Activated CD4-positive, alpha-beta T cell treated with anti-CD3 and anti-CD28 coated beads for 1 hour (primary cell): ENCODE measurements around the gene TENM3.

Experiments
- DNase-seq: peaks from one replicate; pipeline ENCODE4 v3.0.0-alpha.2; 2020

TENM3 gene

DNA sequence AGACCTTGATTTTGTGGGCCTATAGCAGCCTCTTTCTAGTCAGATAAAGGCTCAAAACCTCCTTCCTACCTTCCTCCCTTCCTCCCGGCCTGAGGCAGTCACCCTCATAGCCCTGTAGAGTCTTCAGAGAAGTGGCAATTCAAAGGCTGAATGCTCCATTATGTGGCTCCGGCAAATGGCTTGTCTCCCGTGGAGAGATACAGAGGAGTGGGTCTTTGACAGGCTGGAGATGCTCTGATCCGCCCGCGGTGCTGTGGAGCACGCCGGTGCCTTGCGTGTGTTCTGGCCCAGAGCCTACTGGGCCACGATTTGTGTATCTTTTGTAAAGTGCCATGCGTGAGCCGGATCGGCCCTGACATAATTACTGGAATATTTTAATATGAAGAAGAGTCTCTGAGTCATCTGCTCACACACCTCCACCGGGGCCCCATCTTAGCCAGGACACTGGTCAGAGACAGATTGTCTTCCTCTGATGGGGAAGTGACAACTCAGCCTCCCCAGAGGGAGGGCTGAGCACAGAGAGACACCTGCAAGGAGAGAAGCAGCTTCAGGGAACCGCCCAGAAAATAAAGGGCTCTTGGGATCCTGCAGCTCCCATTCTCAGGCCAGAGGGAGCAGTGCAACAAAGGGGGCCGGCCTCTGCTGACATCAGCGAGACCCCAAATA lies 585.3 kb downstream of the TENM3 start:
- DNase-seq, result no peak

DNA sequence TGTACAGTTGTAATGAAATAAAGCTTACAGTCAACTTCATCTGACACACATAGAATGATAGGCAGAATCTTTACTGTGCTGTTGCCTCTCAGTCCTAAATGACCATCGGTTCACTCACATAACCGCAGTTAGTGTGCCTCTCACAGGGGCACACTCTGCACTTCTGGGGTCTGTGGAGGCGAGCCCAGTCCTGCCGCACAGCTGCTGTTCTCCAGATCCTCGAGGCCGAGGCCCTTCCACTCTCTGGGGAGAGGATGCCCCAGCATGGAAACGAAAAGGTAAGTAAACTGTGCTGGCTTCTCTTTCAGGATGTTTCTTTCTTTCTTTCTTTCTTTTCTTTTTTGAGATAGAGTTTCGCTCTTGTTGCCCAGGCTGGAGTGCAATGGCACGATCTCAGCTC lies 586.0 kb downstream of the TENM3 start:
- no peak for DNase-seq

GRCh38 chr4:182831376-182831775 lies 588.2 kb downstream of the TENM3 start:
- DNase-seq, result no peak

DNA sequence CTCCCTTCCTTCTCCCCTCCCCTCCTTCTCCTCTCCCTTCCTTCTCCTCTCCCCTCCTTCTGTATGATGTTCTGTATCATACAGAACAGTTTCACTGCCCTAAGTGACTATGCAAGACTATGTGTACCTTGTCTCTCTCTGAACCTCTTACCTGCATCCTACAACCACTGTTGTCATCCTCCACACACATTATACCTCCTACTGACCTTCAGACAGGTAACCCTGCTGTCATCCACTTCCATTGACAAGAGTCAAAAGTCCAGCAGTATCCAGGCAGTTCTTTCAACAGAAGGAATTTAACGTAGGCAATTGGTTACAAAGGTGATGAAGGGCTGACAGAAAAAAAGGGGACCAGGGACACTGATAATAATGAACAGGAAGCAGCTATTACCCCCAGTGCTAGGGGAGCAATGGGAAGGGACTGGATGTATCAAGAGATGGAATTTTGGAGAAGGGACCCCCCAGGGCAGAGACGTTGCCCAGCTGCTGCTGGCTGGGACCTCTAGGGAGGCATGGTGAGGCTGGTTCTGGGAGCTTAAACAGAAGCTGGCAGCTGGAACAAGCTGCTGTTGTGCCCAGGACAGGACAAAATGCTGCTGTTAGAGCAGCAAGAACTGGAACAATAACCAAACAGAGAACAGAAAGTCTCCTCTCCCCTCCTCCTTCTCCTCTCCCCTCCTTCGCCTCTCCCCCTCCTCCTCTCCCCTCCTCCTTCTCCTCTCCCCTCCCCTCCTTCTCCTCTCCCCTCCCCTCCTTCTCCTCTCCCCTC lies 589.3 kb downstream of the TENM3 start:
- no peak for DNase-seq

DNA sequence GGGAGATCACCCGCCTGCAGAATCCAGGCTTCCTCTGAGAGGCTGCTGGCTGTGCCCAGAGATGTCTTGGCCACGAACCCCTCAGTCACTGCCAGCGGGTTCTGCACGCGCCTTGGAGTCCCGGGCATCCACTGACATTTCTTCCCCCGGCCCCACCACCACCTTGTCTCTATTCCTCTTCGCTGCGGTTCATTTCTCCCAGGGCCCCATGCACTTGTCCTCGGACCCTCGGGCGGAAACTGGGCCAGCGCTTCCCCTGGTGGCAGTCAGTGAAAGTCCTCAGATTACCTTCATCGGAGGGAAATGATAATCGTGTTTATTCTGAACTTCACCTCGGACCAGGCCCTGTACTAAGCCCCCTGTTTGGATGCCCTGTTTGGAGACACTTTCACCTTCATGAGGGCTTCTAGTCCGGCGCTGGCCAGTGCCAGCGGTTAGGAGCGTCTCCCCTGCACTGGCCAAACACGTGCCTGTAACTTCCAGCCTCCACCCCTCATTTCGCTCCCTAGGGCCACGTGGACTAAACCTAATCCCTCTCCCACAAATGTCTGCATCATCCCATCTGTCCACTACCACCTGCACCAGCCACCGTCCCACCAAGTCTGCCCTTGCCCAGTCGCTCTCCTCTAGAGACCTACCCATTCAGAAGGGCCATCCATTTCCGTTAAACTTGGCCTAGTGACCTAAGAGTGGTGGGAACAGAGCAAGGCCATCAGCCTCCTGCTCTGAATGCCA lies 592.0 kb downstream of the TENM3 start:
- DNase-seq, result no peak

DNA sequence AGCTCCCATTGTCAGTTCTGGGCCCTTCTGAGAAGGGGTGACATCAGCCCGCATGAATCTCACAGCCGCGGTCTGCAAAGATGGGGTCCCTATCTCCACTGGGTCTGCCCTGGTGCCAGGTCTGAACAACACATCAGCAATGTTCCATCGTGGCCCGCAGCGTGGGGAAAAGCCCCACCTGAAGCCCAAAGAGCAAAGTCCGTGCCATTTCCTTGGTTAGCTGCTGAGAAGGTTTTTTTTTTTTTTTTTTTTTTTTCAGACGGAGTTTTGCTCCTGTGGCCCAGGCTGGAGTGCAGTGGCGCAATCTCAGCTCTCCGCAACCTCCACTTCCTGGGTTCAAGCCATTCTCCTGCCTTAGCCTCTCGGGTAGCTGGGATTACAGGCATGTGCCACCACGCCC lies 594.6 kb downstream of the TENM3 start:
- no peak for DNase-seq

- no peak for DNase-seq
These were observed 595.3 kb downstream of the TENM3 start for GRCh38 chr4:182838535-182838934.

DNA sequence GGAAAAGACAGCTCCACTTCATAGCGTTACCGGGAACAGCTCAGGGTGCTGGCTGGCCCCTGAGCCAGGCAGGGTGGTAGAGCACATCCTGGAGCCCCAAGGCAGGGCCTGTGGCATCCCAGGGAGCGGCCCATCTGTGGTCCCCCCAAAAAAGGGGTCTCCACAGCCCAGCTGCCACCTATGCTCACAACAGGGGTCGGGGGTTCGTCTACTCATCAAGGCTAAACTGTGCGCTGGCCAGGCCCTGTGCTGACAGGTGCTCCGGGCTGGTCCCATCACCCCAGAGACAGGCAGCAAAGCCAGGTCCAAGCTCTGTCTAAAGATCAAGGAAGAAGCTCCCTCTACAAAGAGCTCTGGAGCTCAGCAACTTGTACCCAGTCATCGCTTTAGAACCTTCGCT lies 596.1 kb downstream of the TENM3 start:
- DNase-seq, result no peak

DNA sequence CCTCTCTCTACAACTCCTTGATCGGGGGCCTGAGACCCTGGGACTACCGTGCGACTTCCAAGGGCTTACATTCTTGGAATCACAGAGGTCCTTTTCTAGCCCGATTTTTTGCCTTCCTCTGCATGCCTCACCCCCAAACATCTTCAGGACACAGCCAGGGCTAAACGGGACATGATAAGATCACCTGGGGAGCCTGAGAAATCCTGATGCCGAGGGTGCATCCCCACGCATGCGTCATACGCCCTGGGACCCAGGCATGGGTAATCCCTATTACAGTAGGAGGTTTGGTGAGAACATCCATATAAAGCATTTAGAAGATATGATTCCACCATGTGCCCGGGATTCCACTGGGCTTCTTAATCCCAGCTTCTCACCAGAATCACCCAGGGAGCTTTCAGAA lies 596.9 kb downstream of the TENM3 start:
- DNase-seq, result no peak

- DNase-seq, result no peak
These were observed 599.0 kb downstream of the TENM3 start for GRCh38 chr4:182842104-182842600.

GRCh38 chr4:182842759-182843390 lies 599.7 kb downstream of the TENM3 start:
- DNase-seq, result no peak

DNA sequence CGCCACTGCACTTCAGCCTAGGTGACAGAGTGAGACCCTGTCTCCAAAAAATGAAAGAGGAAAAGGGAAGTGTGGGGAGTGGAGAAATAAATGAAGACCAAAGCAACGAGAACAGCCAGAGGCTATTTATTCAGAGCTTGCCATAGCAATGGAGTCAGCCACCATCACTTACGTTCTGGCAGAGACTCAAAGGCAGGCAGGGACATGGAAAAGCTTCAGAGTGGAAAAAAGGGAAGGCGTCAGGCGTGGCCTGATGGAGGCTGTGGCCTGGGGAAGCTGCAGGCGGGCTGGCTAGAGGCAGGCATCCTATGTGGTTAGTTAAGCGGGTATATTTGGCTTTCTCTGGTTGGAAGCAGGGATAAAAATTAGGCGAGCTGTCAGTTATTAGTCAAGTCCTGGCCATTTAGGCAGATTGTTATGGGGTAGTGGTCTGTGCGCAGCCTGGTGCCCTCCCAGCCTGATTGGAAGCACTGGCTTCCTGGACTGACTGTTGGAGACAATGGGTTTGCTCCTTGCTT lies 600.7 kb downstream of the TENM3 start:
- no peak for DNase-seq

- no peak for DNase-seq
These were observed 602.4 kb downstream of the TENM3 start for GRCh38 chr4:182845618-182846017.

DNA sequence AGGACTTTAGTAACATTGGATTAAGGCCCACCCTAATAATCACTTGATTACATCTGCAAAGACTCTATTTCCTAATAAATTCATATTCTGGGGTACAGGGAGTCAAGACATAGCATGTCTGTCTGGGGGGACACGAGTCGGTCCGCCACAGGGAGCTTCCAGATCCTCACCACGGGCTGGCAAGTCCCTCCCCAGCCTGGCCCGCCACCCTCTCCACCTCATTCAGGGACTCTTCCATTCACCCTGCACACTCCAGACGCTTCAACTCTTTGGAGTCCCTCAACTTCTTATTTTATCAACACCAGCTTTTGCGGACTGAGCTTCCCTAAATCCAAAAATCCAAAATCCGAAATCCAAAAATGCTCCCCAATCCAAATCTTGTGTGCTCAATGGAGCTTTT lies 602.8 kb downstream of the TENM3 start:
- DNase-seq, result no peak

- no peak for DNase-seq
These were observed 604.6 kb downstream of the TENM3 start for GRCh38 chr4:182847576-182848450.

DNA sequence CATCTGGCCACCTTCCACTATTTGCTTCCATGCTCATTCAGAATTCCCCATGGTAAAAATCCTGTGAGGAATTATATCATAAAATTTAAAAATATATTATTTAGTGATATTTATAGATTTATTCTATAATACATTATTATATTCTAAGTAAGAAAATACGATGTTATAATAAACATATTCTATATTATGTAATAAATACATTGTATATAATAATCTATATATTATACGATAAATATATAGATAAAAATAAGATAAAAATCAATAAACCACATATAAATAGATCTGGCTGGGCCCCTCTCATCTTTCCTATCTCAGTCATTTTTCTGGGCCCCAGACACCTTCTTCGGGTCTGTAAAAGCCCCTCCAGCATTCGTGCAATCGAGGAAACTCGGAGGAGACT lies 605.5 kb downstream of the TENM3 start:
- DNase-seq, result no peak
